Measurements from ENCODE around the gene FRA10AC1. TPM values are rescaled to one million over a fixed set of nuclear protein-coding genes. Genes with fewer than 3 reads are reported as not detected.

Gene FRA10AC1
- total RNA-seq, 2 experiments from 2014 or later: 24.5 to 25.0 TPM

DNA sequence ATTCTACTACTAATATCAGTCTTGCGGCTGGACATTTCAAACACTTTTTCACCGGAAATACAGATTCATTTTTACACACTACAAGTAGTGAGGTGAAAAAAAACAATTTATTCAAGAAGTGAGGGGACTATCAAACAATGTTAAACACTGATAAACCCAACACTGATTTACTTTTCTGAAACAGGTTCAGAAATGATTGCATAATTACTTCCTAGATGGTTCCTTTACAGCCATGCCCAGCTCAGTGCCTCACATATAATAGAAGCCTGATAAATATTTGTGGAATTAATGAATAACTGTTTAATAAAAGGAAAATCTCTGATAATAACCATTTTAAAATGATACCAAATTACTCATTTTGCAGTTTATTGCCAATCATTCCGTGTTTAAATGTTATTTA lies 34.6 kb downstream of the FRA10AC1 start:
- DNase-seq: no peak
- Mint-ChIP-seq H3K9me3 (no peaks in the 10 kb centered on the region), H3K27ac (no peak overlapping the region), H3K36me3 (ENCODE audit: low read depth) (peaks cover 16% of the 10 kb centered on the region), H3K4me1 (ENCODE audit: low read depth) (no peaks in the 10 kb centered on the region), H3K27me3 (ENCODE audit: low read depth) (no peaks in the 10 kb centered on the region), H3K4me3 (no peak overlapping the region)
- CTCF ChIA-PET: no interaction called here
- intact Hi-C loops (cut with micrococcal nuclease): no loop called here

DNA sequence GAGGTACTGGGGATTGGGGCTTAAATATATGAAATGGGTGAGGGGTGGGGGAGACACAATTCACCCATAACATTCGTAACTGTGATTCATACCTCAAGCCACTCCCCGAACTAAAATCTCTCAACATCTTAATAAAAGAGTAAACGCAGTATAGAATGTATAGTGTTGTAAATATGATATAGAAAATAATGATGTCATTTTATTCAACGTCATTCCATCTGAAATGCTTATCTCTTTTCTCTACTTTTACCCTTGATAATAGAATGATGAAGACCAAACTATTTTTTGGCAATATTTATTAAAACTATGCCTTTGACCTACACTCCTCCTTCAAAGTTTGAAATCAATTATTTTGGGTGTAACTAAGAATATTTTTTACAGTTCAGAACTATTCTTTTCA lies 36.4 kb downstream of the FRA10AC1 start:
- CTCF ChIA-PET: no interaction called here
- DNase-seq: no peak
- H3K36me3 Mint-ChIP-seq (ENCODE audit: low read depth): peaks cover 17% of the 10 kb centered on the region
- no peaks in the 10 kb centered on the region for H3K4me1 Mint-ChIP-seq (ENCODE audit: low read depth)
- no peak overlapping the region for H3K4me3 Mint-ChIP-seq
- H3K9me3 Mint-ChIP-seq: no peaks in the 10 kb centered on the region
- intact Hi-C loops (cut with micrococcal nuclease): no loop called here
- no peaks in the 10 kb centered on the region for H3K27me3 Mint-ChIP-seq (ENCODE audit: low read depth)
- no peak overlapping the region for H3K27ac Mint-ChIP-seq

DNA sequence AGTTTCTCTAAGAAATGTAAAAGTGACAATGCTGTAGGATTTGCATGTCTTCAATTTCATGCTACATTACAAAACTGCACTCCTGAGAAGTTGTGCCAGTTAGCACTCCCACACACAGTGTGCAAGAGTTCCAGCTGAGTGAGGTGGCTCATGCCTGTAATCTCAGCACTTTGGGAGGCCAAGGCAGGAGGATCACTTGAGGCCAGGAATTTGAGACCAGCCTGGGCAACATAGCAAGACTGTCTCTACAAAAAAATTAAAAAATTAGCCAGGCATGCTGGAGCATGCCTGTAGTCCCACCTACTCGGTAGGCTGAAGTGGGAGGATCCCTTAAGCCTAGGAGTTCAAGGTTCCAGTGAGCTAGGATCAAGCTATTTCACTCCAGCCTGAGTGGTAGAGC lies 44.6 kb downstream of the FRA10AC1 start:
- H3K4me1 Mint-ChIP-seq (ENCODE audit: low read depth): no peaks in the 10 kb centered on the region
- H3K36me3 Mint-ChIP-seq (ENCODE audit: low read depth): peaks cover 12% of the 10 kb centered on the region
- H3K27ac Mint-ChIP-seq: no peak overlapping the region
- CTCF ChIA-PET: no interaction called here
- H3K9me3 Mint-ChIP-seq: no peaks in the 10 kb centered on the region
- H3K27me3 Mint-ChIP-seq (ENCODE audit: low read depth): no peaks in the 10 kb centered on the region
- no peak overlapping the region for H3K4me3 Mint-ChIP-seq
- intact Hi-C loops (cut with micrococcal nuclease): no loop called here
- DNase-seq: no peak

DNA sequence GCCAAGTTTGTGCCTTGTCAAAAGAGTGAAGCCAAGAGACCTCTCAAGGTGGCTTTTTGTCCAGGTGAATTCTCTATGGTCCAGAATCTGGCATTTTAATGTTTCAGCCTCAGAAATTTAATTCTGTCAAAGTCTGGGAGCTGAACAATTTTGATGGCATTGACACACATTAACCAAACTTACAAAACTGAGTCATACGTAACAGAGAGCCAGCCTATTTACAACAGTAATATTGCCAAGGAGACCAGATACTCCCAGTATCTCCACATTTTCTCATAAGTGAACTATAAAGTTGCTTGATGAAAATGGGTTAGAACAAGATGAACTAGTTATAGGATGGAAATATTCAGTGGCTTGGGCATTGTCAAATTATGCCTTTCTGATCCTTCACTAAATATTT lies 46.2 kb downstream of the FRA10AC1 start:
- no peak overlapping the region for H3K27ac Mint-ChIP-seq
- no peak for DNase-seq
- CTCF ChIA-PET: no interaction called here
- H3K36me3 Mint-ChIP-seq (ENCODE audit: low read depth): peaks cover 10% of the 10 kb centered on the region
- H3K4me3 Mint-ChIP-seq: no peak overlapping the region
- no peaks in the 10 kb centered on the region for H3K9me3 Mint-ChIP-seq
- H3K27me3 Mint-ChIP-seq (ENCODE audit: low read depth): no peaks in the 10 kb centered on the region
- no peaks in the 10 kb centered on the region for H3K4me1 Mint-ChIP-seq (ENCODE audit: low read depth)
- intact Hi-C loops (cut with micrococcal nuclease): no loop called here

DNA sequence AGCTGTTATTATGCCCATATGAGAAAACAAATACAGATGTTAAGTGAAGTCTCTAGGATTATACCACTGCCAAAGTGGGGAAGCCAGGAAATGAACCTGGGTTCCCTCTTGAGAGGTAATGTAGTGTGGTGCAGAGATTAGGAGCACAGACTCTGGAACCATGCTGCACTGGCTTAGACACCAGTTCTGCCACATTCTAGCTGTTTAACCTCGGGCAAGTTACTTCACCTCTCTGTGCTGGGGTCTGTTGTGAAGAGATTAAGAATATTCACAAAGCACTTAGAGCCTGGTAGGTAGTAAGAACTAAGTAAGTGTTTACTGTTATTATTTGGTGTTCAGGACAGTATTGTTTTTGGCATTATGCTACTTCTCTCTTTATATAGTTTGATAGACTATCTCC lies 48.2 kb downstream of the FRA10AC1 start:
- Mint-ChIP-seq H3K27me3 (ENCODE audit: low read depth) (no peaks in the 10 kb centered on the region), H3K4me3 (no peak overlapping the region), H3K4me1 (ENCODE audit: low read depth) (no peaks in the 10 kb centered on the region), H3K27ac (no peak overlapping the region), H3K36me3 (ENCODE audit: low read depth) (no peaks in the 10 kb centered on the region), H3K9me3 (no peaks in the 10 kb centered on the region)
- DNase-seq: no peak
- intact Hi-C loops (cut with micrococcal nuclease): no loop called here
- CTCF ChIA-PET: interaction anchor here (1.2 to 1.7 kb wide), 3 partner anchors 8 to 162 kb away, joined by 3 to 5 read pairs (median 3); no protein-coding TSS in a partner anchor

DNA sequence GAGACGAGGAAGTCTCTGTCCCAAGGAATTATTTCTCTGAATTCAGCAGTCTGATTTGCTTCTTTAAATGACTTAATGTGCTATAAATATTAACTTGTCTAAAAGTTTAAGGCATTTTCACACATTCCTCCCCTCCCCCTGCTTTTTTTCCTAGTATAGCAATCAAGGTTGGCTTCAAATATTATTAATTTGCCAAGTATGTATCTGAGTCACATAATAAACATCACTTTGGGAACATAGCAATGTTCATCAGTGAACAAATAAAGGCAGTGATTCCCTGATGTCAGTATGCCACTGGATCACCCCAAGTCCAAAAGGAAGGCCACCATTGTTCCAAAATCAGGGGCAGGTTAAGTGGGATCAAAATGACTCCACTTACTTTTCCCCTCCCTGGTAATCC lies 49.5 kb downstream of the FRA10AC1 start:
- no peaks in the 10 kb centered on the region for H3K4me1 Mint-ChIP-seq (ENCODE audit: low read depth)
- CTCF ChIA-PET: no interaction called here
- no peak overlapping the region for H3K4me3 Mint-ChIP-seq
- no peak overlapping the region for H3K27ac Mint-ChIP-seq
- H3K27me3 Mint-ChIP-seq (ENCODE audit: low read depth): no peaks in the 10 kb centered on the region
- no peaks in the 10 kb centered on the region for H3K36me3 Mint-ChIP-seq (ENCODE audit: low read depth)
- no peak for DNase-seq
- intact Hi-C loops (cut with micrococcal nuclease): no loop called here
- H3K9me3 Mint-ChIP-seq: no peaks in the 10 kb centered on the region

DNA sequence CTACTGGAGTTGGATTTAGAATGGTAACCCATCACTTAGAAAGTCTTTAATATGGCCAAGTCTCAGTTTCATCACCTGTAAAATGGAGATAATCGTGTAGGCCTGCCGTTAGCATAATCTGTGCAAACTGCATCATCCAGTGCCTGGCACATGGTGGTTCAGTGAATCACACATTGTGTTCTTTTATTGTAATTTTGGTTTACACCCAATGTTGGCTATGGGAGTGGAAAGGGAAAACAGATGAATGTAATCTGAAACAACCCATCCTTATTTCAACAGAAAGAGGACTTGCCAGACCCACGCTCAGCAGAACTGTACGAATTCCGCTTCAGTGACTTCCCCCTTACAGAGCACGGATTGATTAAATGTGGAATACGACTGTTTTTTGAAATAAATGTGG lies 62.6 kb downstream of the FRA10AC1 start:
- CTCF ChIA-PET: no interaction called here
- H3K36me3 Mint-ChIP-seq (ENCODE audit: low read depth): no peaks in the 10 kb centered on the region

DNA sequence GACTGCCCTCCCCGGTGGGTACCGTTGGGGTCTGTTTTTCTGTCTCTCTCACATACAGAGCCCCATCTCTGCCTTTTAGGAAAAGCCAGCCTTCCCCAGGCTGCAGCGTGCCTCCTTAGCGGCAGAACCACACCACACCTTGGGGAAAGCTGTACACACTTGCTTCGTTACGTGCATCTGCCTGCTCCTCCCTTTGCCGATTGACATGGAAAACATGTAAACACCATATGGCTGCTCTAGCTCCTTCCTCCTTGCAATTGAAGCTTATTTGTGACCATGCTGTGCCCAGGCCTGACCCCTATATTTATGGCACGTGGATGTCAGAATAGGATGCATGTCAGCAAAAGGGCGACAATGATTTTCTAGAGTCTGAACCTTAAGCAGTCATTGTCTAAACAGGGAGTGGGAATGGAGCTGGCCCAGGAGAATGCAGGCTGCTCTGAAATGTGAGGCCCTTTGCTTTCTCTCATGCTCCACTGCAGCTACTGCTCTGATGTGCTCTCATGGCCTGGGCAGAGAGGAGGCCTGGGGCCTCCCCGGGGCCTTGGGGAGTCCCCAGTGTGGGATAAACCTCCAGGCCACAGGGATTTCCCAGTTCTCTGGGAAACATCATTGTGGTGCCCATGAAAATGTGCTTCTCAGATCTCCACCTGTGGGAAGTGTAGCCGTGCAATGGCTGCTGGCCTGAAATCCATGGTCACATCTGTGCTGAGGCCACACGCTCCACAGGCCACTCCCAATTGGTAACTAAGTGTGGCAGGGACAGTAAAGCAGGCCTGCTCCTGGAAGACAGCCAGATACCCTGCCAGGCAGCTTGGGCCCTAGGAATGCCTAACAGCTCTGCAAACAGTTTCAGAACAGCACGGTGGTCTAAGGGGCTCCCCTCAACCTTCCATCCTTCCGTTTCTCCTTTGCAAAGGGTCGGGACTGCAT lies 71.5 kb downstream of the FRA10AC1 start:
- no peaks in the 10 kb centered on the region for H3K9me3 Mint-ChIP-seq
- no peak overlapping the region for H3K27ac Mint-ChIP-seq
- no peak for DNase-seq
- H3K4me1 Mint-ChIP-seq (ENCODE audit: low read depth): no peaks in the 10 kb centered on the region
- H3K36me3 Mint-ChIP-seq (ENCODE audit: low read depth): no peaks in the 10 kb centered on the region
- CTCF ChIA-PET: no interaction called here
- intact Hi-C loops (cut with micrococcal nuclease): no loop called here
- H3K4me3 Mint-ChIP-seq: no peak overlapping the region
- H3K27me3 Mint-ChIP-seq (ENCODE audit: low read depth): peaks cover 4% of the 10 kb centered on the region

More for the DNA sequence above, 62.6 kb downstream of the FRA10AC1 start:
- no peak for DNase-seq
- no peak overlapping the region for H3K4me3 Mint-ChIP-seq
- no peaks in the 10 kb centered on the region for H3K4me1 Mint-ChIP-seq (ENCODE audit: low read depth)
- peaks cover 11% of the 10 kb centered on the region for H3K27me3 Mint-ChIP-seq (ENCODE audit: low read depth)
- no peak overlapping the region for H3K27ac Mint-ChIP-seq
- intact Hi-C loops (cut with micrococcal nuclease): no loop called here
- H3K9me3 Mint-ChIP-seq: no peaks in the 10 kb centered on the region

DNA sequence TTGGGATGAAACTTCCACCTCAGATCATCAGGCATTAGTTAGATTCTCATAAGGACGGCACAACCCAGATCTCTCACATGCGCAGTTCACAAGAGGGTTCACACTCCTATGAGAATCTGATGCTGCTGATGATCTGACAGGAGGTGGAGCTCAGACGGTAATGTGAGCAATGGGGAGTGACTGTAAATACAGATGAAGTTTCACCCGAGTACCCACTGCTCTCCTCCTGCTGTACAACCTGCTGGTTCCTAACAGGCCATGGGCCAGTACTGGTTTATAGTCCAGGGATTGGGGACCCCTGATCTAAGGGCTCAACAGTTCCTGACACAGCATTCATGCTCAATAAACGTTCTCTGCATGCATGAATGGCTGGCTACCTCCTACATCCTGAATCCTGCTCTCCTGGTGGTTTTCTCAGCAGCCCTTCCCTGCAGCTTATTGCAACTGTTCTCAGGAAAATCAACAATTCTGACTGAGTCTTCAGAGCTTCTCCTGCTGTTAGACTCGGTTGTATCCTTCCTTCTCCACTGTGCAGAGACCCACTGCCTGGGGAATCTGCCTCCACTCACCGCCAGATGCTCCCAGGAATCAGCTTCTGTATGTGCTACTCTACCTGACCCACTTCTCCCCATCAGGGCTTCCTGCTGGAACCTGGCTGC lies 72.6 kb downstream of the FRA10AC1 start:
- no peak overlapping the region for H3K4me3 Mint-ChIP-seq
- no peak overlapping the region for H3K27ac Mint-ChIP-seq
- H3K36me3 Mint-ChIP-seq (ENCODE audit: low read depth): no peaks in the 10 kb centered on the region
- intact Hi-C loops (cut with micrococcal nuclease): no loop called here
- CTCF ChIA-PET: interaction anchor here (0.6 kb wide), 1 partner anchor 175 kb away, joined by 4 read pairs; no protein-coding TSS in a partner anchor
- peaks cover 4% of the 10 kb centered on the region for H3K27me3 Mint-ChIP-seq (ENCODE audit: low read depth)
- no peak for DNase-seq
- no peaks in the 10 kb centered on the region for H3K9me3 Mint-ChIP-seq
- H3K4me1 Mint-ChIP-seq (ENCODE audit: low read depth): no peaks in the 10 kb centered on the region

DNA sequence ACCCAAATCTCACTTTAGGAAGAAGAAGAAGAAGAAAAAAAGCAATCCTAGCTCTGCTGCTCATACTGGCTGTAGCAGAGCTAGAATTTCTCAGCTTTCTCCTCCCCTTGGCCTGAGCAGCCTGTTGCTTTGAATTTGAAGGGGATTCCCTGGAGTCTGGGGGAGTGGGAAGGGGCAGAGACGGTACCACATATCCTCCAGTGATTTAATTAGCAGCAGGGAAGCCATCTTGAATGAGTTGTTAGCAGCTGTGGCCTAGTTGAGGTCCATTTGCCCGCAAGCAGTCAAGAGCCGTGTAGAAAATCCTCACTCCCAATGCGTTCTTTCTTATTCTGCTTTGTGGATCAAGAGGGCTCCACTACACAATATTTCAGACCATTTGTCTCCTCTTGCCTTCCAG lies 73.5 kb downstream of the FRA10AC1 start:
- H3K27me3 Mint-ChIP-seq (ENCODE audit: low read depth): peaks cover 4% of the 10 kb centered on the region
- CTCF ChIA-PET: no interaction called here
- intact Hi-C loops (cut with micrococcal nuclease): no loop called here
- H3K27ac Mint-ChIP-seq: no peak overlapping the region
- DNase-seq: no peak
- H3K4me3 Mint-ChIP-seq: no peak overlapping the region
- H3K9me3 Mint-ChIP-seq: no peaks in the 10 kb centered on the region
- H3K36me3 Mint-ChIP-seq (ENCODE audit: low read depth): no peaks in the 10 kb centered on the region
- no peaks in the 10 kb centered on the region for H3K4me1 Mint-ChIP-seq (ENCODE audit: low read depth)

DNA sequence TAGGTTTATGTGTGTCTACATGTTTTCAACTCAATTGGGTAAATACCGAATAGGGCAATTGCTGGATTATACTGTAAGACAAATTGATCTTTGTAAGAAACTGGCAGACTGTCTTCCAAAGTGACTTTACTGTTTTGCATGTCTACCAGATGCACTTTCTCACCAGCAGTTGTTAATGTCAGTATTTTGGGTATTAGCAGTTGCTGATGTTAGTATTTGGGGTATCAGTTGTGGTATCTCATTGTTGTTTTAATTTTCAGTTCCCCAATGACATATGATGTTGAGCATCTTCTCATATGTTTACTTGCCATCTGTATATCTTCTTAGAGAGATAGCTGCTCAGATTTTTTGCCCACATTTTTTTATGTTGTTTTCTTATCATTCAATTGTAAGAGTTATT lies 79.5 kb downstream of the FRA10AC1 start:
- H3K9me3 Mint-ChIP-seq: no peaks in the 10 kb centered on the region
- H3K27me3 Mint-ChIP-seq (ENCODE audit: low read depth): peaks cover 5% of the 10 kb centered on the region
- intact Hi-C loops (cut with micrococcal nuclease): no loop called here
- no peaks in the 10 kb centered on the region for H3K4me1 Mint-ChIP-seq (ENCODE audit: low read depth)
- H3K36me3 Mint-ChIP-seq (ENCODE audit: low read depth): no peaks in the 10 kb centered on the region
- CTCF ChIA-PET: no interaction called here
- no peak overlapping the region for H3K27ac Mint-ChIP-seq
- no peak overlapping the region for H3K4me3 Mint-ChIP-seq
- no peak for DNase-seq

DNA sequence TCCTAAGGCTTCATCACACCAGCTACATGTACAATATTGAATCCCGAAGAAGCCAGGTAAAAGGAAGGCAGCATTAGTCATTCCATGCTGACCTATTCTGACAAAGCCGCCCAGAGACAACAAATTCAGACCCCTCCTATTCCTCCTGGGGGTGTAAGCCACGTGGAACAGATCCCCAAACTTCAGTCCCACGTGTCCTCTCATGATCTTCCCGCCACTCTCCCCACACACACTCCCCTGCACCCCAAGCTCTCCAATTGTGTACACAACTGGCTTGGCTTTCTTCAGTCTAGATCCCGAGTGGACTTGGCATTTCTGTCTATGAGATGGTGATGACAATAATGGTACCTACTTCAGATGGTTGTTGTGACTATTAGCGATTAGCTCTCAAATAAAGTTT lies 81.5 kb downstream of the FRA10AC1 start:
- CTCF ChIA-PET: no interaction called here
- H3K9me3 Mint-ChIP-seq: no peaks in the 10 kb centered on the region
- no peak overlapping the region for H3K4me3 Mint-ChIP-seq
- H3K4me1 Mint-ChIP-seq (ENCODE audit: low read depth): no peaks in the 10 kb centered on the region
- intact Hi-C loops (cut with micrococcal nuclease): no loop called here
- DNase-seq: no peak
- peaks cover 5% of the 10 kb centered on the region for H3K27me3 Mint-ChIP-seq (ENCODE audit: low read depth)
- no peak overlapping the region for H3K27ac Mint-ChIP-seq
- H3K36me3 Mint-ChIP-seq (ENCODE audit: low read depth): no peaks in the 10 kb centered on the region
